Measurements from ENCODE around the gene RDH14. TPM values are rescaled to one million over a fixed set of nuclear protein-coding genes. Genes with fewer than 3 reads are reported as not detected.

The RDH14 gene
- total RNA-seq, 1 experiment from 2014 or later: 19.0 TPM

GRCh38 chr2:18558458-18558857 lies 2.0 kb downstream of the RDH14 start:
- DNase-seq (ENCODE audit: low spot score): no peak
- CTCF ChIA-PET: no interaction called here
- POLR2A ChIA-PET (ENCODE audit: low non-redundant PET): no interaction called here
- TF ChIP-seq EZH2 (IDR thresholded peaks at IDR 0.05; ENCODE audit: borderline replicate concordance, low read depth, low read length, poor library complexity, severe bottlenecking) (no peak), CTCF (conservative IDR thresholded peaks at IDR 0.05; ENCODE audit: low read depth, low read length) (no peak)
- Histone ChIP-seq H3K27me3 (replicated peaks; ENCODE audit: insufficient read depth, low read depth, low read length, poor library complexity) (no peaks in the 10 kb centered on the region), H3K4me1 (ENCODE audit: insufficient read depth, low read length, poor library complexity, severe bottlenecking) (peaks cover 15% of the 10 kb centered on the region), H3K9me3 (ENCODE audit: low read depth, low read length, poor library complexity, severe bottlenecking) (no peaks in the 10 kb centered on the region), H3K36me3 (ENCODE audit: insufficient read depth, low read length, poor library complexity, severe bottlenecking) (peaks cover 15% of the 10 kb centered on the region), H3K27ac (ENCODE audit: low read depth, low read length, poor library complexity, severe bottlenecking) (no peak overlapping the region), H3K4me3 (ENCODE audit: low read depth, low read length, poor library complexity, severe bottlenecking) (no peak overlapping the region)
- intact Hi-C loops (cut with micrococcal nuclease; ENCODE audit: unreplicated experiment): no loop called here
- no TSS peak for BruUV-seq (replicated peaks)

- H3K4me1 ChIP-seq (ENCODE audit: insufficient read depth, low read length, poor library complexity, severe bottlenecking): peaks cover 15% of the 10 kb centered on the region
- intact Hi-C loops (cut with micrococcal nuclease; ENCODE audit: unreplicated experiment): no loop called here
- no peak for DNase-seq (ENCODE audit: low spot score)
- no peak overlapping the region for H3K4me3 ChIP-seq (ENCODE audit: low read depth, low read length, poor library complexity, severe bottlenecking)
- CTCF ChIA-PET: no interaction called here
- H3K27me3 ChIP-seq (replicated peaks; ENCODE audit: insufficient read depth, low read depth, low read length, poor library complexity): no peaks in the 10 kb centered on the region
- H3K9me3 ChIP-seq (ENCODE audit: low read depth, low read length, poor library complexity, severe bottlenecking): no peaks in the 10 kb centered on the region
- TF ChIP-seq EZH2 (IDR thresholded peaks at IDR 0.05; ENCODE audit: borderline replicate concordance, low read depth, low read length, poor library complexity, severe bottlenecking): no peak
- TF ChIP-seq CTCF (conservative IDR thresholded peaks at IDR 0.05; ENCODE audit: low read depth, low read length): no peak
- POLR2A ChIA-PET (ENCODE audit: low non-redundant PET): no interaction called here
- H3K27ac ChIP-seq (ENCODE audit: low read depth, low read length, poor library complexity, severe bottlenecking): no peak overlapping the region
- H3K36me3 ChIP-seq (ENCODE audit: insufficient read depth, low read length, poor library complexity, severe bottlenecking): peaks cover 15% of the 10 kb centered on the region
- BruUV-seq (replicated peaks): no TSS peak
Observed at GRCh38 chr2:18557121-18557520, 3.3 kb downstream of the RDH14 start.

- no peak overlapping the region for H3K4me3 ChIP-seq (ENCODE audit: low read depth, low read length, poor library complexity, severe bottlenecking)
- H3K27ac ChIP-seq (ENCODE audit: low read depth, low read length, poor library complexity, severe bottlenecking): no peak overlapping the region
- ChIA-PET CTCF (no interaction called here), POLR2A (ENCODE audit: low non-redundant PET) (no interaction called here)
- H3K9me3 ChIP-seq (ENCODE audit: low read depth, low read length, poor library complexity, severe bottlenecking): no peaks in the 10 kb centered on the region
- peaks cover 9% of the 10 kb centered on the region for H3K36me3 ChIP-seq (ENCODE audit: insufficient read depth, low read length, poor library complexity, severe bottlenecking)
- no peaks in the 10 kb centered on the region for H3K27me3 ChIP-seq (replicated peaks; ENCODE audit: insufficient read depth, low read depth, low read length, poor library complexity)
- no peak for DNase-seq (ENCODE audit: low spot score)
- BruUV-seq (replicated peaks): no TSS peak
- peaks cover 6% of the 10 kb centered on the region for H3K4me1 ChIP-seq (ENCODE audit: insufficient read depth, low read length, poor library complexity, severe bottlenecking)
- no peak for TF ChIP-seq CTCF (conservative IDR thresholded peaks at IDR 0.05; ENCODE audit: low read depth, low read length)
- no peak for TF ChIP-seq EZH2 (IDR thresholded peaks at IDR 0.05; ENCODE audit: borderline replicate concordance, low read depth, low read length, poor library complexity, severe bottlenecking)
- intact Hi-C loops (cut with micrococcal nuclease; ENCODE audit: unreplicated experiment): no loop called here
Observed at GRCh38 chr2:18552351-18553077, 7.9 kb downstream of the RDH14 start.
